Endometrial microvascular endothelial cells (primary cell): ENCODE data around the gene SRMS. TPM values are rescaled to one million over a fixed set of nuclear protein-coding genes. Genes with fewer than 3 reads are reported as not detected.
"Not testable (repeated sequence)": the region's sequence is repeated elsewhere in the genome, so short reads cannot be mapped to it uniquely, and the experiment has no call there.

Experiments
- in situ Hi-C: cut with HindIII; loops from 2 replicates; pipeline ENCODE4 v1.10.0; 2017; ENCODE audit warnings: low sequenced_read_pairs, low pct_unique_long_range_greater_than_20kb; ENCODE audit errors: inconsistent ontology term
- total RNA-seq: library from RNA; depleted of rRNA; stranded (reverse); fragments of >200 nt; gene quantifications from one replicate; pipeline ENCODE4 v1.2.3, GENCODE V29; 2015; ENCODE audit errors: inconsistent ontology term

The SRMS gene
- total RNA-seq, 1 donor from 2014 or later, result not detected

DNA sequence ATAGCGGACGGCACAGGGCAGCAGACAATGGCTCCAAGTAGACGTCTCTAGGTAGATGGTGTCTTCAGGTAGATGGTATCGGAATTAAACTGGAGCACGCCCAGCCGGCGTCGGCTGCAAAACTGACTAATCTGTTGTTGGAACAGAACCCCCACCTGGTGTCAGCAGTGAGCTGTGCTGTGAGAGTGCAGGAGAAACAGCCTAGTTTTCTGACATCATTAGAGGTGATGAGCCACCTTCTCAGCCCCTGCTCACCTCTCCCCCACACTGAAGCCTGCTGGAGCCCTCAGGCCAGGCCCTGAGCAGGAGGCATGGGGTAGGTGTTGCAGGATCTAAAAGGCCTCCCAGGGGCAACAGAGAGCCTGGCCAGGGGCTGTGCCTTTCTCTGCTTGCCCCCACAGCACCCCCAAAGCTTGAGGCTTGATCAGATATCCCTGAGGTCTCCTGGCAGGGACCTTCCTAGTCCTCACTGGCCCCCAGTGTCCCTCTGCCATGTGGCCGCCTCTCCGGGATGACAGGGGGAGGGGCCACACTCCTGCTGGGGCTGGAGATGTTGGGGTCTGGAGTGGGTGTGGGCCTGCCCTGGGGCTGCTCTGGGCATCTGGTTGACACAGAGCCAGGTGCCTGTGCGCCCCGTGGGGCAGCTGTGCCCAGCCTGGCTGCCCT is 33.4 kb upstream of the SRMS start:
- in situ Hi-C loops, result no loop called here

- in situ Hi-C loops, result no loop called here
Measured at GRCh38 chr20:63579017-63579694, 31.6 kb upstream of the SRMS start.

DNA sequence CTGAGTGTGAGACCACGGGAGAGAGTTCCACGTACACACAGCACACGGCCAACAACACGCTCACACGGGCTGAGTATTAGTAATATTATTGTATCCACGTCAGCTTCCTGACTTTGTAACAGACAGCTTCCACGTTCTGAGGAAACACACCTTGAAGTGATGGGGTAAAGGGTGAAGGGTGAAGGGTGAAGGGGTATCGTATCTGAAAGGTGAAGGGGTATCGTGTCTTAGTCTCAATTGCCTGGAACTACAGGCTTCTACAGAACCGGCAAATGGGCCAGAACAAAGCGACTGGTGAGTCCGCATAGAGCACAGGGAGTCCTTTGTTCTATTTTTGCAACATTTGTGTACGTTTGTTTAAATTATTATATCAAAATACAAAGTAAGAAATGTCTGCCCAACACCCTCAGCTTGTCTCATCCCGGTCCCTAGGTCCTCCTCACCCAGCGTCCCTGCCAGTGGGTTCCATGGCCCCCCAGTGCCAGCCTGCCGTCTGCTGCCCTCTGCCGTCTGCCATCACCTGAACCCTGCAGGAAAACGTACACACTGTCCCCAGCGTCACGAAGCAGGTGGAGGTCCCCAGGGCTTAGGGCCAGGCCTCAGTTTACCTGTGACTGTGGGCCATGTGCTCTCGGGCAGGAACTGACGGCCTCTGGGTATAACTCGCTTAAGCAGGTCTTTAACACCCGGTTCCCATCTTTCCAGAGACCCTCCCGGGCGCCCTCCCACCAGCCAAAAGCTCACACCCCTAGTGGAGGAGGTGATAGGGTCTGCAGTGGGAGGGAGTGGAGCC is 30.9 kb upstream of the SRMS start:
- in situ Hi-C loops, result no loop called here

DNA sequence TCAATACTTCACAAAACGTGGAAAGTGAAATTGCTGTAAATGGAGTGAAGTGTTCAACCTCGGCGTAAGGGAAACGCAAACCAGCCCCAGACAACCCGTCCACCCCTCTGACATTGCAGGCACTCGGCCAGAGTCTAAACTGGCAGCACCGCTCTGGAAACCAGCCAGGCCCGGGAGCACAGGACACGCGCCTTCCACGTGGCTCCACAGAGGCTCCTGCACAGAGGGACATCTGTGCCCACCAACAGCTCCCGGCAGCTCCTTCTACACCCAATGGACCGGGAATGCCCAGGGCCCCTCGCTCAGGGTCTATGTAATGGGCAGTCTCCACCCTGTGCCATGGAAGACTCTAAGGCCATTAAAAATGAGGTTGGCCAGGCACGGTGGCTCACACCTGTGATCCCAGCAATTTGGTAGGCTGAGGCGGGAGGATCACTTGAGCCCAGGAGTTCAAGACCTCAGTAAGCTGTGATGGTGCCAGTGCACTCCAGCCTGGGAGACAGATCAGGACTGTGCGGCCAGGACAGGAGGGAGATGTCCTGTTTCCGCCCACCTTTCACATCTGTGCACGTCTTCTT is 29.9 kb upstream of the SRMS start:
- in situ Hi-C loops, result no loop called here

- in situ Hi-C loops, result no loop called here
Measured at GRCh38 chr20:63576311-63576710, 28.8 kb upstream of the SRMS start.

- in situ Hi-C loops, result no loop called here
Measured at GRCh38 chr20:63574829-63575743, 27.5 kb upstream of the SRMS start.

- in situ Hi-C loops, result no loop called here
Measured at GRCh38 chr20:63574156-63574828, 26.7 kb upstream of the SRMS start, which contains the start of gene HELZ2. Gene HELZ2, minus strand, starts transcription at chr20:63574239. Its CDS starts 1,854 bp downstream, at chr20:63572385.

- in situ Hi-C loops, result no loop called here
Measured at GRCh38 chr20:63573647-63574131, 26.1 kb upstream of the SRMS start.

GRCh38 chr20:63572788-63573646 is 25.5 kb upstream of the SRMS start:
- in situ Hi-C loops, result no loop called here

GRCh38 chr20:63572071-63572787 is 24.7 kb upstream of the SRMS start:
- in situ Hi-C loops, result no loop called here

DNA sequence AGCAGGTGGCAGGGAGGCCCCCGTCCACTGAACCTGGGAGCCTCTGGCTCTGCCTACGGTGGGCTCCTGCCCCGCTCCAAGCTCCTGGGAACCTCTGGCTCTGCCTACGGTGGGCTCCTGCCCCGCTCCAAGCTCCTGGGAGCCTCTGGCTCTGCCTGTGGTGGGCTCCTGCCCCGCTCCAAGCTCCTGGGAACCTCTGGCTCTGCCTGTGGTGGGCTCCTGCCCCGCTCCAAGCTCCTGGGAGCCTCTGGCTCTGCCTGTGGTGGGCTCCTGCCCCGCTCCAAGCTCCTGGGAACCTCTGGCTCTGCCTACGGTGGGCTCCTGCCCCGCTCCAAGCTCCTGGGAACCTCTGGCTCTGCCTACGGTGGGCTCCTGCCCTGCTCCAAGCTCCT is 23.5 kb upstream of the SRMS start:
- in situ Hi-C loops, result not testable (repeated sequence)

DNA sequence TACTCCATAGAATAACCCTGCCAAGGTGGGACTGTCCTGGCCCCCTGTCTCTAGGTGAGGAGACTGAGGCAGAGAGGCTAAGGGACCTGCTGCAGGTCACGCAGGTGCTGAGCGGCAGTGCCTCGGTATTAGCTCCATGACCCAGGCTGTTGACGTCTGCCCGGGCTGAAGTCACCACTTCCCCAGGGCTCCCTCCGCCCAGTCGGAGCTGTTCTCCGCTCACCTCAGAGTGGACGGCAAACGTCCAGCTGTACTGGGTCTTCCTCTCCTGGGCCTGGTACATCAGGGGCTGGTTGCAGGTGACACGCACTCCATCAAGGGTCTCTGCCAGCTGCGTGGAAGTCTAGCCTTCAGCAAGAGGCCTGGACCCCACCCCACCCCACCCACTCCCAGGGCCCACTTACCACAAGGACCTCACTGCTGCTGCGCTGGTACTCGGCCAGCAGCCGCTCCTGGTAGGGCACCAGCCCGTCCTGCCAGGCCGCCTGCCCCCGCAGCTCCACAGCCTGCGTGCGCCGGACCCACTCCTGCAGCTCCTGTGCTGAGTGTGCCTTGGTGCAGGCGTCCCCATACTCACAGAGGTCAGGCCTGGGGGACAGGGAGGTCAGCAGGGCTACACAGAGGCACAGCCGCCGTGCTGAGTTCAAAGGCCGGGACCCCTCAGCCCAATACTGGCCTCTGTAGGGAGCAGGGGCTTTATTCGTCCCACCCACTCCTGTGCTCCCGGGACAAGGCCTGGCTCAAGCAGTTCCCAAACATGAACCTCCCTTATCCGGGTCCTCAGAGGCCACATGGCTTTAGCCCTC is 22.9 kb upstream of the SRMS start:
- in situ Hi-C loops, result no loop called here

GRCh38 chr20:63568986-63569949 is 21.7 kb upstream of the SRMS start:
- in situ Hi-C loops, result no loop called here

DNA sequence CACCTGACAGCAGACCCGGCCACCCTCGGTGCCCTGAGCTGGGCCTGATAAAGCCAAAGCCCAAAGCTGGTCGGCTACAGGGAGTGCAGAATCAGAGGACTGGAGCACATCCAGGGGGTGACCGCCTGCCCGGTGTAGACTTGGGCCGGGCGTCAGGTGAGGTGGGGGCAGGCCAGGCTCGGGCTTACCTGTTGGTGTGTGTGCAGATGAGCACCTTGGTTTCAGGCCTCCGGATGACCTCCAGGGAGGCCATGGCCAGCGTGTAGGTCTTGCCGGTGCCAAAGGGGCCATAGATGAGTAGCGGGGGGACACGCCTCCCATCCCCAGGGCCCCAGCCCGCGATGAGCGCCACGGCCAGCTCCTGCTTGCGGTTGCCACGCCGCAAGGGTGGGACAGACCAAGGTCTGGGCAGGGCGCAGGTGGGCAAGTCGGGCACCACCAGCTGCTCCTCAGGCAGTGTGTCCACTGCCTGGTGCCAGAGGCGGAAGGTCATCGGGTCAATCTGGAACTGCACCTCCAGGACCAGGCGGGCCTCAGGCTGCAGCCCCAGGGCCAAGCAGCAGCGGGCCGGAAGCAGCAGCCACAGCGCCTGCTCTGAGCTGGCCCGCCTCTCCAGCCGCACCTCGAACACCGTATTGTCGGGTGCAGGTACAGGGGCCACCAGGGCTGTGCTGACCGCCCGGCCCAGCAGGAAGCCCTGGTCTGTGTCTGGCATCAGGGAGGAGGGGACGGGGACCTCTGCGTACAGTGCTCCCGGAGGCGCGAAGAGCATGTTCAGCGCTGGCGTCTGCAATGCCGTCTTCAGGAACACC is 20.8 kb upstream of the SRMS start:
- in situ Hi-C loops, result no loop called here
